SK-N-SH (cell line): ENCODE data around the gene OCA2. TPM values are rescaled to one million over a fixed set of nuclear protein-coding genes. Genes with fewer than 3 reads are reported as not detected.

Source experiments
- CTCF ChIA-PET: fragments of 300-600, 350-600 bp; formaldehyde crosslinking; extraction: SDS; loops from one replicate; lab custom pipeline; 2021; lab: Yijun Ruan, JAX
- POLR2A ChIA-PET: fragments of 350-600 bp; sonication (Branson Sonifier 250); formaldehyde crosslinking; extraction: SDS; loops from one replicate; lab custom pipeline; 2020; ENCODE audit warnings: antibody characterized with exemption, inconsistent platforms; lab: Yijun Ruan, JAX
- DNase-seq: peaks from one replicate; pipeline ENCODE4 v3.0.0; 2012
- H2AFZ ChIP-seq: fragments of 200-600 bp; sonication (generic); 2 replicates; pipeline ENCODE4 v1.8.1; 2016; ENCODE audit warnings: antibody characterized with exemption, mild to moderate bottlenecking, low read depth
- H3F3A ChIP-seq: fragments of 200-600 bp; sonication (generic); replicated peaks from 2 replicates; pipeline ENCODE3; 2016; ENCODE audit warnings: antibody characterized with exemption, mild to moderate bottlenecking; ENCODE audit not compliant: insufficient read depth
- H3K27ac ChIP-seq, 2 experiments: fragments of 200-500 bp in 1 of 2; fragments of 200-600 bp in 1 of 2; sonication (Bioruptor generic) in 1 of 2; sonication (generic), shearing (Covaris generic) in 1 of 2; 2 replicates each; pipeline versions ENCODE4 v1.5.1 to v1.6.1; 2014 to 2016; ENCODE audit warnings: low read depth in 2 of 2, inconsistent platforms in 1 of 2, low read length in 1 of 2, mild to moderate bottlenecking in 1 of 2, mixed read lengths in 1 of 2
- H3K27me3 ChIP-seq: fragments of 200-600 bp; sonication (generic), shearing (Covaris generic); 2 replicates; pipeline ENCODE4 v1.6.1; 2016; ENCODE audit warnings: mixed run types; ENCODE audit not compliant: insufficient read depth
- H3K36me3 ChIP-seq, 2 experiments: fragments of 200-500 bp in 1 of 2; fragments of 200-600 bp in 1 of 2; sonication (Bioruptor generic) in 1 of 2; sonication (generic) in 1 of 2; replicated peaks in 1 of 2; 2 replicates each; pipeline versions ENCODE3 to v1.5.1; 2014 to 2016; ENCODE audit warnings: low read length in 1 of 2, mild to moderate bottlenecking in 1 of 2; ENCODE audit not compliant: insufficient read depth in 2 of 2, control insufficient read depth in 1 of 2
- H3K4me1 ChIP-seq, 2 experiments: fragments of 200-500 bp in 1 of 2; fragments of 200-600 bp in 1 of 2; sonication (Bioruptor generic) in 1 of 2; sonication (generic), shearing (Covaris generic) in 1 of 2; 2 replicates each; pipeline versions ENCODE4 v1.5.1 to v1.6.1; 2014 to 2016; ENCODE audit warnings: low read depth in 1 of 2, low read length in 1 of 2, mixed run types in 1 of 2; ENCODE audit not compliant: insufficient read depth in 2 of 2, control insufficient read depth in 1 of 2
- H3K4me2 ChIP-seq: fragments of 200-600 bp; sonication (generic), shearing (Covaris generic); 2 replicates; pipeline ENCODE4 v1.6.1; 2017; ENCODE audit warnings: mixed run types
- H3K4me3 ChIP-seq, 2 experiments: fragments of 200-500 bp in 1 of 2; fragments of 200-600 bp in 1 of 2; sonication (Bioruptor generic) in 1 of 2; sonication (generic), shearing (Covaris generic) in 1 of 2; 2 replicates each; pipeline versions ENCODE4 v1.5.1 to v1.8.1; 2014 to 2016; ENCODE audit warnings: low read depth in 2 of 2, inconsistent platforms in 1 of 2, low read length in 1 of 2, mild to moderate bottlenecking in 1 of 2, mixed read lengths in 1 of 2, moderate library complexity in 1 of 2
- H3K79me2 ChIP-seq: fragments of 200-600 bp; sonication (generic); 2 replicates; pipeline ENCODE4 v1.8.1; 2017; ENCODE audit warnings: mild to moderate bottlenecking; ENCODE audit not compliant: insufficient read depth
- H3K9ac ChIP-seq: fragments of 200-600 bp; sonication (generic); 2 replicates; pipeline ENCODE4 v1.6.1; 2017; ENCODE audit warnings: mixed run types
- H3K9me2 ChIP-seq: fragments of 200-600 bp; sonication (generic); 2 replicates; pipeline ENCODE4 v1.6.1; 2017; ENCODE audit warnings: mixed run types
- H3K9me3 ChIP-seq: fragments of 200-600 bp; sonication (generic); 2 replicates; pipeline ENCODE4 v1.6.1; 2017; ENCODE audit warnings: mixed run types, mild to moderate bottlenecking, moderate library complexity
- H4K20me1 ChIP-seq: fragments of 200-600 bp; sonication (generic); 2 replicates; pipeline ENCODE4 v1.6.1; 2017; ENCODE audit warnings: mild to moderate bottlenecking, mixed run types; ENCODE audit not compliant: insufficient read depth
- CHD2 ChIP-seq: fragments of 150-350 bp; IDR thresholded peaks from 2 replicates; pipeline ENCODE4 v1.6.1; 2018; ENCODE audit warnings: low read length; ENCODE audit not compliant: partially characterized antibody
- CTCF ChIP-seq: fragments of 200-600 bp; sonication (generic); IDR thresholded peaks from 2 replicates; pipeline ENCODE4 v1.6.1; 2017; ENCODE audit warnings: antibody characterized with exemption, mild to moderate bottlenecking, moderate library complexity
- EP300 ChIP-seq, 2 experiments: IDR thresholded peaks; 2 replicates each; pipeline versions ENCODE4 v1.4.0 to v1.6.1; 2012; ENCODE audit warnings: borderline replicate concordance in 1 of 2, low read depth in 1 of 2, low read length in 1 of 2
- EZH2phosphoT487 ChIP-seq: fragments of 200-600 bp; sonication (generic); IDR thresholded peaks from 2 replicates; pipeline ENCODE4 v1.6.1; 2017; ENCODE audit warnings: low read depth, mixed run types, mild to moderate bottlenecking, antibody characterized with exemption, moderate library complexity, borderline replicate concordance
- FOSL2 ChIP-seq: IDR thresholded peaks from 2 replicates; pipeline ENCODE4 v1.4.0; 2012; ENCODE audit warnings: low read depth, mild to moderate bottlenecking, moderate library complexity, borderline replicate concordance
- FOXJ3 ChIP-seq: sonication (generic); formaldehyde crosslinking; IDR thresholded peaks from 2 replicates; pipeline ENCODE4 v1.5.1; 2020; ENCODE audit warnings: mild to moderate bottlenecking, missing genetic modification reagents
- FOXM1 ChIP-seq: IDR thresholded peaks from 2 replicates; pipeline ENCODE4 v1.4.0; 2012; ENCODE audit warnings: low read depth, mild to moderate bottlenecking
- MEF2A ChIP-seq: IDR thresholded peaks from 2 replicates; pipeline ENCODE4 v1.4.0; 2012; ENCODE audit warnings: low read depth, borderline replicate concordance
- NFIC ChIP-seq: IDR thresholded peaks from 2 replicates; pipeline ENCODE4 v1.4.0; 2012; ENCODE audit warnings: borderline replicate concordance
- POLR2AphosphoS5 ChIP-seq: IDR thresholded peaks from 2 replicates; pipeline ENCODE4 v1.6.1; 2012; ENCODE audit warnings: low read depth, low read length
- RCOR1 ChIP-seq: fragments of 150-350 bp; IDR thresholded peaks from 2 replicates; pipeline ENCODE4 v1.6.1; 2017; ENCODE audit warnings: antibody characterized with exemption, low read length
- RXRA ChIP-seq: IDR thresholded peaks from 2 replicates; pipeline ENCODE4 v1.4.0; 2012; ENCODE audit warnings: low read depth, mild to moderate bottlenecking, borderline replicate concordance
- SMC3 ChIP-seq: IDR thresholded peaks from 2 replicates; pipeline ENCODE4 v1.6.1; 2012; ENCODE audit warnings: low read depth, low read length, improper control_type of control experiment
- TAF1 ChIP-seq: IDR thresholded peaks from 2 replicates; pipeline ENCODE4 v1.6.1; 2012; ENCODE audit warnings: low read depth, mild to moderate bottlenecking, low read length, moderate library complexity, borderline replicate concordance
- TCF12 ChIP-seq: IDR thresholded peaks from 2 replicates; pipeline ENCODE4 v1.4.0; 2012
- TEAD4 ChIP-seq: IDR thresholded peaks from 2 replicates; pipeline ENCODE4 v1.4.0; 2012; ENCODE audit warnings: mild to moderate bottlenecking, borderline replicate concordance; ENCODE audit not compliant: insufficient read depth
- USF1 ChIP-seq: IDR thresholded peaks from 2 replicates; pipeline ENCODE4 v1.4.0; 2012; ENCODE audit warnings: low read depth, borderline replicate concordance
- USF2 ChIP-seq: fragments of 150-350 bp; IDR thresholded peaks from 2 replicates; pipeline ENCODE4 v1.6.1; 2017; ENCODE audit warnings: antibody characterized with exemption, low read length, low read depth, borderline replicate concordance
- WGBS: methylation state at CpG from one replicate; pipeline ENCODE4 v1.1.6; 2017; ENCODE audit warnings: low lambda C conversion rate; 5-methylcytosine and 5-hydroxymethylcytosine counted together
- polyA plus RNA-seq, 3 experiments: library from polyadenylated mRNA; depleted of rRNA; stranded (reverse); fragments of >200 nt; gene quantifications; 2 replicates each; pipeline ENCODE4 v1.2.3, GENCODE V29; 2012

Gene OCA2
- polyA plus RNA-seq, 1 of the 3 experiments (the other 2 are of a cell fraction): 0.16 TPM

DNA sequence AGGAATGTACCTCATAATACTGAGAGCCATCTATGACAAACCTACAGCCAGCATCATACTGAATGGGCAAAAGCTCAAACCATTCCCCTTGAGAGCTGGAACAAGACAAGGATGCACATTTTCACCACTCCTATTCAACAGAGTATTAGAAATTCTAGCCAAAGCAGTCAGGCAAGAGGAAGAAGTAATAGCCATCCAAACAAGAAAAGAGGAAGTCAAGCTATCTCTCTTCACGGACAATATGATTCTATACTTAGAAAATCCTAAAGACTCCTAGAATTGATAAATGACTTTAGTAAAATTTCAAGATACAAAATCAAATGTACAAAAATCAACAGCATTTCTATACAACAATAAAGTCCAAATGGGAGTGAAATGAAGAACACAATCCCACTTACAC, 30.2 kb downstream of the OCA2 start:
- H3K79me2 ChIP-seq: no peaks in the 10 kb centered on the region
- H3K9me2 ChIP-seq: no peaks in the 10 kb centered on the region
- H4K20me1 ChIP-seq: no peaks in the 10 kb centered on the region
- H3K9me3 ChIP-seq: no peaks in the 10 kb centered on the region
- TF ChIP-seq NFIC: no peak
- no peak for TF ChIP-seq FOXM1
- no peak for TF ChIP-seq POLR2AphosphoS5
- TF ChIP-seq CTCF: no peak
- TF ChIP-seq USF1: no peak
- no peak for TF ChIP-seq TEAD4
- no peak for TF ChIP-seq TAF1
- no peak for TF ChIP-seq USF2
- no peak for TF ChIP-seq RCOR1
- TF ChIP-seq EZH2phosphoT487: no peak
- no peak for TF ChIP-seq TCF12
- TF ChIP-seq CHD2: no peak
- no peak for TF ChIP-seq FOXJ3 (CRISPR knock-in tag)
- no peak for TF ChIP-seq EP300 (IDR thresholded peaks at IDR 0.05; ENCODE audit: borderline replicate concordance in 1 of 2, low read depth in 1 of 2, low read length in 1 of 2)
- TF ChIP-seq RXRA: no peak
- no peak overlapping the region for H3K27ac ChIP-seq
- ChIA-PET POLR2A (no interaction called here), CTCF (interaction anchor here (1.8 kb wide), 1 partner anchor 16 kb away, joined by 4 read pairs; no protein-coding TSS in a partner anchor)
- 24% methylated on average over 1 of the region's 1 CpG for WGBS
- no peaks in the 10 kb centered on the region for H3K27me3 ChIP-seq
- no peak overlapping the region for H2AFZ ChIP-seq
- no peak overlapping the region for H3K4me3 ChIP-seq
- H3K9ac ChIP-seq: no peak overlapping the region
- no peaks in the 10 kb centered on the region for H3K36me3 ChIP-seq
- no peaks in the 10 kb centered on the region for H3K4me1 ChIP-seq
- no peak for DNase-seq
- H3F3A ChIP-seq: no peaks in the 10 kb centered on the region
- no peak overlapping the region for H3K4me2 ChIP-seq

- H3K9me3 ChIP-seq: no peaks in the 10 kb centered on the region
- DNase-seq: no peak
- H3K4me2 ChIP-seq: no peak overlapping the region
- H3K36me3 ChIP-seq: no peaks in the 10 kb centered on the region
- CTCF ChIA-PET: interaction anchor here (1.3 kb wide), 1 partner anchor 44 kb away, joined by 3 read pairs; no protein-coding TSS in a partner anchor
- H2AFZ ChIP-seq: no peak overlapping the region
- H3K9me2 ChIP-seq: no peaks in the 10 kb centered on the region
- WGBS: 10% methylated on average over 3 of the region's 3 CpGs
- POLR2A ChIA-PET: no interaction called here
- no peaks in the 10 kb centered on the region for H3K79me2 ChIP-seq
- no peak overlapping the region for H3K4me3 ChIP-seq
- H3K4me1 ChIP-seq: no peaks in the 10 kb centered on the region
- TF ChIP-seq SMC3: no peak
- no peak for TF ChIP-seq FOSL2
- TF ChIP-seq TCF12: no peak
- TF ChIP-seq MEF2A: no peak
- no peak for TF ChIP-seq TEAD4
- no peak for TF ChIP-seq EZH2phosphoT487
- H3K9ac ChIP-seq: no peak overlapping the region
- H4K20me1 ChIP-seq: no peaks in the 10 kb centered on the region
- H3F3A ChIP-seq: no peaks in the 10 kb centered on the region
- H3K27me3 ChIP-seq: no peaks in the 10 kb centered on the region
- H3K27ac ChIP-seq: no peak overlapping the region
Observed at GRCh38 chr15:28066231-28066630, 32.9 kb downstream of the OCA2 start.
